Erythroblast (primary cell): Measurements from ENCODE around the gene ABCC12.

Experiments used
- DNase-seq, 2 experiments: peaks; one replicate each; lab custom pipeline; 2025; lab: John Stamatoyannopoulos, UW
- GATA1 ChIP-seq: IDR thresholded peaks from 2 replicates; pipeline ENCODE4 v1.6.1; 2011; ENCODE audit warnings: low read depth, mild to moderate bottlenecking, control low read depth, low read length, moderate library complexity
- POLR2A ChIP-seq: IDR thresholded peaks from 2 replicates; pipeline ENCODE4 v1.6.1; 2011; ENCODE audit warnings: mild to moderate bottlenecking, low read length

The ABCC12 gene

GRCh38 chr16:48132696-48133095 lies 23.1 kb downstream of the ABCC12 start:
- DNase-seq: no peak
- TF ChIP-seq GATA1: no peak
- no peak for TF ChIP-seq POLR2A

- TF ChIP-seq GATA1 (no peak), POLR2A (no peak)
- no peak for DNase-seq
Measured at GRCh38 chr16:48131201-48131935, 24.4 kb downstream of the ABCC12 start.

GRCh38 chr16:48129926-48130325 lies 25.9 kb downstream of the ABCC12 start:
- no peak for TF ChIP-seq POLR2A
- TF ChIP-seq GATA1: no peak
- no peak for DNase-seq

- no peak for DNase-seq
- TF ChIP-seq POLR2A (no peak), GATA1 (no peak)
Measured at GRCh38 chr16:48128769-48129168, 27.0 kb downstream of the ABCC12 start.

- no peak for TF ChIP-seq GATA1
- TF ChIP-seq POLR2A: no peak
- DNase-seq: no peak
Measured at GRCh38 chr16:48126801-48127644, 28.8 kb downstream of the ABCC12 start.

GRCh38 chr16:48125888-48126287 lies 29.9 kb downstream of the ABCC12 start:
- DNase-seq: no peak
- TF ChIP-seq GATA1 (no peak), POLR2A (no peak)

GRCh38 chr16:48124266-48124665 lies 31.5 kb downstream of the ABCC12 start:
- DNase-seq: no peak
- no peak for TF ChIP-seq POLR2A

- peak; percentile 34 to 69 for DNase-seq
- TF ChIP-seq POLR2A (no peak), GATA1 (no peak)
Measured at GRCh38 chr16:48123104-48123788, 32.5 kb downstream of the ABCC12 start.

GRCh38 chr16:48121276-48121675 lies 34.5 kb downstream of the ABCC12 start:
- TF ChIP-seq POLR2A (no peak), GATA1 (no peak)

GRCh38 chr16:48118841-48119240 lies 37.0 kb downstream of the ABCC12 start:
- TF ChIP-seq GATA1 (no peak), POLR2A (no peak)
- no peak for DNase-seq

More at GRCh38 chr16:48121276-48121675, 34.5 kb downstream of the ABCC12 start:
- DNase-seq: no peak

- TF ChIP-seq POLR2A (no peak), GATA1 (no peak)
- DNase-seq: peak; percentile 68 to 76
Measured at GRCh38 chr16:48117217-48118105, 38.3 kb downstream of the ABCC12 start.

- TF ChIP-seq POLR2A (no peak), GATA1 (no peak)
- no peak for DNase-seq
Measured at GRCh38 chr16:48115299-48115698, 40.5 kb downstream of the ABCC12 start.

- TF ChIP-seq GATA1 (no peak), POLR2A (no peak)
- DNase-seq: no peak
Measured at GRCh38 chr16:48114410-48114809, 41.4 kb downstream of the ABCC12 start.
